ENCODE data around the gene IL1B. TPM values are rescaled to one million over a fixed set of nuclear protein-coding genes. Genes with fewer than 3 reads are reported as not detected.
"Not testable (repeated sequence)": the region's sequence is repeated elsewhere in the genome, so short reads cannot be mapped to it uniquely, and the experiment has no call there.

The IL1B gene
- polyA plus RNA-seq, 2 donors = 1.9 to 4.3 TPM

- peaks cover 2% of the 10 kb centered on the region in 2 donors for H3K4me1 ChIP-seq (ENCODE audit: control insufficient read depth in 2 of 2, insufficient read depth in 2 of 2, low read length in 1 of 2)
- WGBS, 2 donors = 85 to 89% methylated on average over 9 of the region's 9 CpGs
- H3K4me3 ChIP-seq (ENCODE audit: low read depth in 1 of 2, low read length in 2 of 2) = no peak overlapping the region
- H3K9me3 ChIP-seq (ENCODE audit: control insufficient read depth in 2 of 2, insufficient read depth in 1 of 2, low read depth in 1 of 2, low read length in 1 of 2) = no peaks in the 10 kb centered on the region
- H3K27ac ChIP-seq (ENCODE audit: low read depth in 2 of 2, low read length in 1 of 2) = no peak overlapping the region
- no peaks in the 10 kb centered on the region for H3K36me3 ChIP-seq (ENCODE audit: control insufficient read depth in 2 of 2, insufficient read depth in 2 of 2, low read length in 1 of 2)
- no peaks in the 10 kb centered on the region for H3K27me3 ChIP-seq (ENCODE audit: control insufficient read depth in 1 of 2, insufficient read depth in 2 of 2, low read length in 2 of 2)
Observed at GRCh38 chr2:112839407-112840067, 3.0 kb upstream of the IL1B start.

GRCh38 chr2:112836163-112836560 lies 417 bp downstream of the IL1B start:
- no peaks in the 10 kb centered on the region for H3K36me3 ChIP-seq (ENCODE audit: control insufficient read depth in 2 of 2, insufficient read depth in 2 of 2, low read length in 1 of 2)
- H3K4me3 ChIP-seq (ENCODE audit: low read depth in 1 of 2, low read length in 2 of 2) = no peak overlapping the region
- H3K27ac ChIP-seq (ENCODE audit: low read depth in 2 of 2, low read length in 1 of 2) = no peak overlapping the region
- H3K9me3 ChIP-seq (ENCODE audit: control insufficient read depth in 2 of 2, insufficient read depth in 1 of 2, low read depth in 1 of 2, low read length in 1 of 2) = no peaks in the 10 kb centered on the region
- 72 to 75% methylated on average over 5 of the region's 5 CpGs for WGBS, 2 donors
- H3K4me1 ChIP-seq (ENCODE audit: control insufficient read depth in 2 of 2, insufficient read depth in 2 of 2, low read length in 1 of 2) = peaks cover 2 to 8% of the 10 kb centered on the region in 2 donors
- H3K27me3 ChIP-seq (ENCODE audit: control insufficient read depth in 1 of 2, insufficient read depth in 2 of 2, low read length in 2 of 2) = no peaks in the 10 kb centered on the region

GRCh38 chr2:112835536-112836162 lies 930 bp downstream of the IL1B start:
- H3K4me1 ChIP-seq (ENCODE audit: control insufficient read depth in 2 of 2, insufficient read depth in 2 of 2, low read length in 1 of 2) = peaks cover 2 to 8% of the 10 kb centered on the region in 2 donors
- H3K27ac ChIP-seq (ENCODE audit: low read depth in 2 of 2, low read length in 1 of 2) = no peak overlapping the region
- no peaks in the 10 kb centered on the region for H3K9me3 ChIP-seq (ENCODE audit: control insufficient read depth in 2 of 2, insufficient read depth in 1 of 2, low read depth in 1 of 2, low read length in 1 of 2)
- H3K27me3 ChIP-seq (ENCODE audit: control insufficient read depth in 1 of 2, insufficient read depth in 2 of 2, low read length in 2 of 2) = no peaks in the 10 kb centered on the region
- no peak overlapping the region for H3K4me3 ChIP-seq (ENCODE audit: low read depth in 1 of 2, low read length in 2 of 2)
- H3K36me3 ChIP-seq (ENCODE audit: control insufficient read depth in 2 of 2, insufficient read depth in 2 of 2, low read length in 1 of 2) = no peaks in the 10 kb centered on the region
- 82 to 90% methylated on average over 1 of the region's 1 CpG for WGBS, 2 donors

- WGBS, 2 donors = 83 to 84% methylated on average over 1 of the region's 1 CpG
- Histone ChIP-seq H3K4me3 (ENCODE audit: low read depth in 1 of 2, low read length in 2 of 2) (no peak overlapping the region), H3K27me3 (ENCODE audit: control insufficient read depth in 1 of 2, insufficient read depth in 2 of 2, low read length in 2 of 2) (no peaks in the 10 kb centered on the region), H3K4me1 (ENCODE audit: control insufficient read depth in 2 of 2, insufficient read depth in 2 of 2, low read length in 1 of 2) (peaks cover 2 to 8% of the 10 kb centered on the region in 2 donors), H3K27ac (ENCODE audit: low read depth in 2 of 2, low read length in 1 of 2) (no peak overlapping the region), H3K9me3 (ENCODE audit: control insufficient read depth in 2 of 2, insufficient read depth in 1 of 2, low read depth in 1 of 2, low read length in 1 of 2) (no peaks in the 10 kb centered on the region), H3K36me3 (ENCODE audit: control insufficient read depth in 2 of 2, insufficient read depth in 2 of 2, low read length in 1 of 2) (no peaks in the 10 kb centered on the region)
Observed at GRCh38 chr2:112835061-112835501, 1.5 kb downstream of the IL1B start.

GRCh38 chr2:112834396-112835037 lies 2.1 kb downstream of the IL1B start:
- Histone ChIP-seq H3K4me3 (ENCODE audit: low read depth in 1 of 2, low read length in 2 of 2) (no peak overlapping the region), H3K4me1 (ENCODE audit: control insufficient read depth in 2 of 2, insufficient read depth in 2 of 2, low read length in 1 of 2) (peaks cover 2 to 8% of the 10 kb centered on the region in 2 donors), H3K9me3 (ENCODE audit: control insufficient read depth in 2 of 2, insufficient read depth in 1 of 2, low read depth in 1 of 2, low read length in 1 of 2) (no peaks in the 10 kb centered on the region), H3K27me3 (ENCODE audit: control insufficient read depth in 1 of 2, insufficient read depth in 2 of 2, low read length in 2 of 2) (no peaks in the 10 kb centered on the region), H3K36me3 (ENCODE audit: control insufficient read depth in 2 of 2, insufficient read depth in 2 of 2, low read length in 1 of 2) (no peaks in the 10 kb centered on the region), H3K27ac (ENCODE audit: low read depth in 2 of 2, low read length in 1 of 2) (no peak overlapping the region)
- 37 to 39% methylated on average over 1 of the region's 1 CpG for WGBS, 2 donors

GRCh38 chr2:112833976-112834375 lies 2.6 kb downstream of the IL1B start:
- Histone ChIP-seq H3K27me3 (ENCODE audit: control insufficient read depth in 1 of 2, insufficient read depth in 2 of 2, low read length in 2 of 2) (no peaks in the 10 kb centered on the region), H3K36me3 (ENCODE audit: control insufficient read depth in 2 of 2, insufficient read depth in 2 of 2, low read length in 1 of 2) (no peaks in the 10 kb centered on the region), H3K4me1 (ENCODE audit: control insufficient read depth in 2 of 2, insufficient read depth in 2 of 2, low read length in 1 of 2) (peaks cover 2 to 8% of the 10 kb centered on the region in 2 donors), H3K4me3 (ENCODE audit: low read depth in 1 of 2, low read length in 2 of 2) (no peak overlapping the region), H3K27ac (ENCODE audit: low read depth in 2 of 2, low read length in 1 of 2) (no peak overlapping the region), H3K9me3 (ENCODE audit: control insufficient read depth in 2 of 2, insufficient read depth in 1 of 2, low read depth in 1 of 2, low read length in 1 of 2) (no peaks in the 10 kb centered on the region)

GRCh38 chr2:112833639-112833931 lies 3.0 kb downstream of the IL1B start:
- H3K4me3 ChIP-seq (ENCODE audit: low read depth in 1 of 2, low read length in 2 of 2) = not testable (repeated sequence)

GRCh38 chr2:112832841-112833638 lies 3.5 kb downstream of the IL1B start:
- Histone ChIP-seq H3K36me3 (ENCODE audit: control insufficient read depth in 2 of 2, insufficient read depth in 2 of 2, low read length in 1 of 2) (no peaks in the 10 kb centered on the region), H3K4me3 (ENCODE audit: low read depth in 1 of 2, low read length in 2 of 2) (no peak overlapping the region), H3K4me1 (ENCODE audit: control insufficient read depth in 2 of 2, insufficient read depth in 2 of 2, low read length in 1 of 2) (peaks cover 2 to 8% of the 10 kb centered on the region in 2 donors), H3K9me3 (ENCODE audit: control insufficient read depth in 2 of 2, insufficient read depth in 1 of 2, low read depth in 1 of 2, low read length in 1 of 2) (no peaks in the 10 kb centered on the region), H3K27me3 (ENCODE audit: control insufficient read depth in 1 of 2, insufficient read depth in 2 of 2, low read length in 2 of 2) (no peaks in the 10 kb centered on the region), H3K27ac (ENCODE audit: low read depth in 2 of 2, low read length in 1 of 2) (no peak overlapping the region)
- 97% methylated on average over 14 of the region's 14 CpGs for whole genome bisulfite sequencing, 2 donors

More at GRCh38 chr2:112833639-112833931, 3.0 kb downstream of the IL1B start:
- not testable (repeated sequence) for H3K9me3 ChIP-seq (ENCODE audit: control insufficient read depth in 2 of 2, insufficient read depth in 1 of 2, low read depth in 1 of 2, low read length in 1 of 2); H3K27ac ChIP-seq (ENCODE audit: low read depth in 2 of 2, low read length in 1 of 2); H3K27me3 ChIP-seq (ENCODE audit: control insufficient read depth in 1 of 2, insufficient read depth in 2 of 2, low read length in 2 of 2); H3K4me1 ChIP-seq (ENCODE audit: control insufficient read depth in 2 of 2, insufficient read depth in 2 of 2, low read length in 1 of 2); H3K36me3 ChIP-seq (ENCODE audit: control insufficient read depth in 2 of 2, insufficient read depth in 2 of 2, low read length in 1 of 2)
- 70 to 84% methylated on average over 5 of the region's 5 CpGs for whole genome bisulfite sequencing, 2 donors

GRCh38 chr2:112831946-112832840 lies 4.4 kb downstream of the IL1B start:
- H3K27me3 ChIP-seq (ENCODE audit: control insufficient read depth in 1 of 2, insufficient read depth in 2 of 2, low read length in 2 of 2) = no peaks in the 10 kb centered on the region
- peaks cover 2 to 8% of the 10 kb centered on the region in 2 donors for H3K4me1 ChIP-seq (ENCODE audit: control insufficient read depth in 2 of 2, insufficient read depth in 2 of 2, low read length in 1 of 2)
- H3K36me3 ChIP-seq (ENCODE audit: control insufficient read depth in 2 of 2, insufficient read depth in 2 of 2, low read length in 1 of 2) = no peaks in the 10 kb centered on the region
- H3K27ac ChIP-seq (ENCODE audit: low read depth in 2 of 2, low read length in 1 of 2) = no peak overlapping the region
- WGBS, 2 donors = 81% methylated on average over 15 of the region's 15 CpGs
- no peaks in the 10 kb centered on the region for H3K9me3 ChIP-seq (ENCODE audit: control insufficient read depth in 2 of 2, insufficient read depth in 1 of 2, low read depth in 1 of 2, low read length in 1 of 2)
- H3K4me3 ChIP-seq (ENCODE audit: low read depth in 1 of 2, low read length in 2 of 2) = no peak overlapping the region
